ENCODE results near the gene DLL4.

DNA sequence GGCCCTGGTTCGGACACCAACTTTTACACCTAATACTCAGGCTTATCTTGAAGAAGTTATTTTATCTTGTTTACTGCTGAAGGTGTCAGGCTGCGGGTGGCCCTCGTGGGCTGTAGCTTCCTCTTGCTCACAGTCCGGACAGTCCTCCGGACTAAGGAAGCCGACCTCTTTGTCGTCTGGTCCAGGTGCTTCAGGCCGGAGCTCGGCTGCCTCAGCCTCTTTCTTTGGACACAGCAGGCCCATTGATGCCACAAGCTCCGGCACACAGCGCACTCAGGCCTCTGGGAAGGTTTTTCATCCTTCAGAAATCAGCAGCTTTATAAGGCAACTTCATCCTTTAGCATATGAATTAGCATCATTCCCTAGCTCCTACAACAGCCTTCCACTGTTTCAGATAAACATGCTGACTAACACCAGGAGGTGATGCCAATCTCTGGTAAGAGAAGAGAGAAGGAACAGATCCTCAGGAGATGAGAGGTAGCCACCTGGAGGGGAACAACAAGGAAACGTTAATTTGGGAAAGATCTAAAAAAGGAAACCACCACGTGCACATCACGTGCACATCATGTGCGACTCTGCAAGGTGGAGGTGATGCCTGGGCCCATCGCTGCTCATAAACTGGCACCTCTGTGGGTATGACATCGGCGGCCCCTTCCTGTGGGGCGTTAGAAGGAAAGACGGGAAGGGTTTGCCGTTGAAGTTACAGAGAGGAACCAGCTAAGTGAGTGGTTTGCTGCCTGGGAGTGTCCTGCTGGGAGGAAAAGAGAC, 19.8 kb downstream of the DLL4 start:
- TF ChIP-seq, protein P1, sequence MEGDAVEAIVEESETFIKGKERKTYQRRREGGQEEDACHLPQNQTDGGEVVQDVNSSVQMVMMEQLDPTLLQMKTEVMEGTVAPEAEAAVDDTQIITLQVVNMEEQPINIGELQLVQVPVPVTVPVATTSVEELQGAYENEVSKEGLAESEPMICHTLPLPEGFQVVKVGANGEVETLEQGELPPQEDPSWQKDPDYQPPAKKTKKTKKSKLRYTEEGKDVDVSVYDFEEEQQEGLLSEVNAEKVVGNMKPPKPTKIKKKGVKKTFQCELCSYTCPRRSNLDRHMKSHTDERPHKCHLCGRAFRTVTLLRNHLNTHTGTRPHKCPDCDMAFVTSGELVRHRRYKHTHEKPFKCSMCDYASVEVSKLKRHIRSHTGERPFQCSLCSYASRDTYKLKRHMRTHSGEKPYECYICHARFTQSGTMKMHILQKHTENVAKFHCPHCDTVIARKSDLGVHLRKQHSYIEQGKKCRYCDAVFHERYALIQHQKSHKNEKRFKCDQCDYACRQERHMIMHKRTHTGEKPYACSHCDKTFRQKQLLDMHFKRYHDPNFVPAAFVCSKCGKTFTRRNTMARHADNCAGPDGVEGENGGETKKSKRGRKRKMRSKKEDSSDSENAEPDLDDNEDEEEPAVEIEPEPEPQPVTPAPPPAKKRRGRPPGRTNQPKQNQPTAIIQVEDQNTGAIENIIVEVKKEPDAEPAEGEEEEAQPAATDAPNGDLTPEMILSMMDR (IDR thresholded peaks at IDR 0.05), result no peak
- TF ChIP-seq POLR2A (IDR thresholded peaks at IDR 0.05), result no peak

Measured in lower leg skin (tissue), 3 donors.